ENCODE results near the gene ARHGAP24.

Gene ARHGAP24

DNA sequence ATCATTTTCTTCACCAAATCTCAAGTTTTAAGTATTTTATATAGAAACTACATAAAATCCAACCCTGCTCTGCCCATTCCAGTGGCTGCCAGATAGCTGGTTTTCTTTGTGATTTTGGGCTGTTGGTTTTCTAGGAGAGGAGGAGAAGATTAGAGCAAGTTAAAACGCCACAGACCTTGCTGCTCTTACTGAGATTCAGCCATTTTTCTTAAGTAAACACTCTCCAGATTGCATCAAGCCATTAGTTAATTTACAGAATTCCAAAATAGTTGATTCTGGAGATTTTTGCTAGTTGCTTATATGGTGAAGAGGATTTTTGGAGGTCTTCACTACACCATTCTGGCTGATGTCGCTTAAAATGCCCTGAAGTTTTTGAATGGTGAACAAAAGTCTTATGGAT is 518.7 kb downstream of the ARHGAP24 start:
- no peak overlapping the region for H3K27ac ChIP-seq
- TF ChIP-seq ZFX (IDR thresholded peaks at IDR 0.05; ENCODE audit: borderline replicate concordance), result no peak
- TF ChIP-seq, protein P1, sequence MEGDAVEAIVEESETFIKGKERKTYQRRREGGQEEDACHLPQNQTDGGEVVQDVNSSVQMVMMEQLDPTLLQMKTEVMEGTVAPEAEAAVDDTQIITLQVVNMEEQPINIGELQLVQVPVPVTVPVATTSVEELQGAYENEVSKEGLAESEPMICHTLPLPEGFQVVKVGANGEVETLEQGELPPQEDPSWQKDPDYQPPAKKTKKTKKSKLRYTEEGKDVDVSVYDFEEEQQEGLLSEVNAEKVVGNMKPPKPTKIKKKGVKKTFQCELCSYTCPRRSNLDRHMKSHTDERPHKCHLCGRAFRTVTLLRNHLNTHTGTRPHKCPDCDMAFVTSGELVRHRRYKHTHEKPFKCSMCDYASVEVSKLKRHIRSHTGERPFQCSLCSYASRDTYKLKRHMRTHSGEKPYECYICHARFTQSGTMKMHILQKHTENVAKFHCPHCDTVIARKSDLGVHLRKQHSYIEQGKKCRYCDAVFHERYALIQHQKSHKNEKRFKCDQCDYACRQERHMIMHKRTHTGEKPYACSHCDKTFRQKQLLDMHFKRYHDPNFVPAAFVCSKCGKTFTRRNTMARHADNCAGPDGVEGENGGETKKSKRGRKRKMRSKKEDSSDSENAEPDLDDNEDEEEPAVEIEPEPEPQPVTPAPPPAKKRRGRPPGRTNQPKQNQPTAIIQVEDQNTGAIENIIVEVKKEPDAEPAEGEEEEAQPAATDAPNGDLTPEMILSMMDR (IDR thresholded peaks at IDR 0.05), result no peak

DNA sequence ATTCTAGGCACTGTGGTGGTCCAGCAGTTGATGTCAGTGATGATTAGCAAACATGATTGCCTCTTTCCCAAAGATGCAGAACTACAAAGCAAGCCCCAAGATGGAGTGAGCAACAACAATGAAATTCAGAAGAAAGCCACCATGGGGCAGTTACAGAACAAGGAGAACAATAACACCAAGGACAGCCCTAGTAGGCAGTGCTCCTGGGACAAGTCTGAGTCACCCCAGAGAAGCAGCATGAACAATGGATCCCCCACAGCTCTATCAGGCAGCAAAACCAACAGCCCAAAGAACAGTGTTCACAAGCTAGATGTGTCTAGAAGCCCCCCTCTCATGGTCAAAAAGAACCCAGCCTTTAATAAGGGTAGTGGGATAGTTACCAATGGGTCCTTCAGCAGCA is 519.6 kb downstream of the ARHGAP24 start:
- TF ChIP-seq ZFX (IDR thresholded peaks at IDR 0.05; ENCODE audit: borderline replicate concordance), result no peak
- TF ChIP-seq, protein P1 (IDR thresholded peaks at IDR 0.05), result no peak
- no peak overlapping the region for H3K27ac ChIP-seq

DNA sequence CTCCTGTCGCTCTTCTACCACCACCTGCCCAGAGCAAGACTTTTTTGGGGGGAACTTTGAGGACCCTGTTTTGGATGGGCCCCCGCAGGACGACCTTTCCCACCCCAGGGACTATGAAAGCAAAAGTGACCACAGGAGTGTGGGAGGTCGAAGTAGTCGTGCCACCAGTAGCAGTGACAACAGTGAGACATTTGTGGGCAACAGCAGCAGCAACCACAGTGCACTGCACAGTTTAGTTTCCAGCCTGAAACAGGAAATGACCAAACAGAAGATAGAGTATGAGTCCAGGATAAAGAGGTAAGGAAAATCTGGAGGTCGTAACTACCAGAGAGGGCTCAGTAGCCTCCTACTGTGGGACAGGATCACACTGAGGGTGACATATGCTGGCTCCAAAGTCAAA is 520.4 kb downstream of the ARHGAP24 start:
- TF ChIP-seq, protein P1 (IDR thresholded peaks at IDR 0.05), result no peak
- TF ChIP-seq ZFX (IDR thresholded peaks at IDR 0.05; ENCODE audit: borderline replicate concordance), result no peak
- H3K27ac ChIP-seq, result no peak overlapping the region

DNA sequence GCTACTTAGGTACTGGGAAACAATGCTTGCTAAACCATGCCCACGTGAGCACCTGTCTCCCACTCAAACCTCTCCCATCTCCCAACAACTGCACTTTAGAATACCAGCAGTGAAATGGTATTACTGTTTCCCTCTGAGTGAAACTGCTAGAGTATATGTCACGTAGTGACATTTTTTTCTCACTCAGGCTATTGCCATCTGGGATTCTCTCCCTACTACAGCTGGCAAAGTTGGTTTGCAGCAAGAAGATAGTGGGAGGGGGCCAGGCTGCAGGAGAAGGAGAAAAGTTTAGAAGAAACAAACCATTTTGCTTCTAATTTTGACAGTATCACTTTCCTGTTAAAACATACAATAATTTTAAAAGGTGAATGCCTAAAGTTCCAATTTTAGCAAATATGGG is 526.6 kb downstream of the ARHGAP24 start:
- no peak overlapping the region for H3K27ac ChIP-seq
- TF ChIP-seq, protein P1 (IDR thresholded peaks at IDR 0.05), result no peak
- no peak for TF ChIP-seq ZFX (IDR thresholded peaks at IDR 0.05; ENCODE audit: borderline replicate concordance)

DNA sequence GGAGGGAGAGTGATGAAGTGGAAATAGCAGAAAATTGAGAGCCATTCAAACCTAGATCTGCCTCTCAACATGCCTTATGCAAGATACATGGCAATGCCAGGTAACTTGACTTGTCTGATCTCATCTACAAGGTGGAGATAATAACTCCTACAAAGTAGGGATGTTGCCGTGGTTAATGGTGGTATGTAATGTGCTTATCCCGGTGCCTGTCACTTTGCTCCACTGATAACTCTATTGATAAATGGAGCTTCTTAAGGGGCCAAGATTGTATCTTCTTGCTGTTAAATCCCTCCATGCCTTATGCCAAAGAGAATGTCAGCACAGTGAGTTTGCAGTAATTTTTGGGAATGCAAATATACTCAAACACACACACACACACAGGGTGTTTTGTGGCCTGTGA is 529.1 kb downstream of the ARHGAP24 start:
- TF ChIP-seq, protein P1 (IDR thresholded peaks at IDR 0.05), result no peak
- no peak for TF ChIP-seq ZFX (IDR thresholded peaks at IDR 0.05; ENCODE audit: borderline replicate concordance)
- H3K27ac ChIP-seq, result no peak overlapping the region

DNA sequence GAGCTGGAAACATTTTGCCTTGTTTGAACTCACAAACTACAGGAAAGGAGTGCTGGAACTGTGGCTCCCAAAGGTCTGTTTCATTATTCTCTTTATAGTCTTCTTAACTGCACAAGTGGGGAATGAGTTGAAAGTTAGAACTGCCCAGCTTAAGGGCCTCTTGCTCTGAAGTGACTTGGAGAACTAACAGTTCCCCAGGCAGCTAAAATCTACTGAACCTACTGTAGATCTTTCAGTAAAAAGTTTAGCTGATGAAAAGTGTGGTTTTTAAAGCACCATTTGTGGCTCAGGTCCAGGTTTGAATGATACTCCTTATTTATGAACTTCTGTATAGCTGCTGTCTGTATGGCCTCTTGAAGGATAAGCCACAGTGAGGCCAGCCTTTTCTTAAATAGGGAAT is 531.1 kb downstream of the ARHGAP24 start:
- H3K27ac ChIP-seq, result no peak overlapping the region
- no peak for TF ChIP-seq ZFX (IDR thresholded peaks at IDR 0.05; ENCODE audit: borderline replicate concordance)
- TF ChIP-seq, protein P1 (IDR thresholded peaks at IDR 0.05), result no peak

DNA sequence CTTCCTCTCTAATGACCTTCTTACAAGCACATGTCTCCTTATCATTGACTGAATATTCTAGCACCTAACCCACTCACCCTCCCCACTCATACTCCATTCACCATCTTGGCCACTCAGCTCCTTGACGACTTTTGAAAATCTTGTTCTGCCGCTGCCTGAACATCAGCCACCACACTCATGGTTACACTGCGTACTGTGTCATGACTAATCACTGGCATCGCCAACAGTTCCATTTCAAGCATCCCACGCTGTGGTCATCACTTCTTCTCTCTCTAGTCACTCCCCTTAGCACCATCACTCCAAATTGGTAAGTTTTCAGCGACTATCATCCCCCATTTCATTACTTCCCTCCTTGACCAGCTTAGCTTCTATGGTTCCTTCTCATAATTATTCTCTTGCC is 532.1 kb downstream of the ARHGAP24 start:
- TF ChIP-seq, protein P1 (IDR thresholded peaks at IDR 0.05), result no peak
- TF ChIP-seq ZFX (IDR thresholded peaks at IDR 0.05; ENCODE audit: borderline replicate concordance), result no peak
- H3K27ac ChIP-seq, result no peak overlapping the region

Measured in 22Rv1 (cell line).